Adrenal gland (tissue), 12 donors: ENCODE results near the gene IKZF2. TPM values are rescaled to one million over a fixed set of nuclear protein-coding genes. Genes with fewer than 3 reads are reported as not detected.

ENCODE experiments used
- DNase-seq, 7 donors: peaks; one replicate each; pipeline ENCODE4 v3.0.0-alpha.2; 2019 to 2020
- H3K27ac ChIP-seq, 5 donors: fragments of 200-600 bp; sonication (generic) in 4 of 5; 1 replicate in 3 of 5; 2 replicates in 2 of 5; pipeline versions ENCODE4 v1.5.1 to v1.8.0; 2016 to 2020; ENCODE audit warnings: mild to moderate bottlenecking in 1 of 5
- H3K27me3 ChIP-seq: fragments of 200-600 bp; 2 replicates; pipeline ENCODE4 v1.8.0; 2021
- H3K36me3 ChIP-seq, 2 donors: fragments of 200-600 bp; replicated peaks in 1 of 2; 1 replicate in 1 of 2; 2 replicates in 1 of 2; pipeline versions ENCODE4 v1.5.1 to v1.8.0; 2018 to 2022
- H3K4me1 ChIP-seq, 2 donors: fragments of 200-600 bp; replicated peaks in 1 of 2; 1 replicate in 1 of 2; 2 replicates in 1 of 2; pipeline versions ENCODE4 v1.5.1 to v1.8.0; 2018 to 2021
- H3K4me3 ChIP-seq, 4 donors: fragments of 200-600 bp; sonication (generic) in 3 of 4; one replicate each; pipeline ENCODE4 v1.5.1; 2016 to 2018
- H3K9me3 ChIP-seq, 3 donors: fragments of 200-600 bp; sonication (generic) in 1 of 3; replicated peaks in 1 of 3; 1 replicate in 2 of 3; 2 replicates in 1 of 3; pipeline versions ENCODE4 v1.5.1 to v1.8.0; 2016 to 2021
- CTCF ChIP-seq, 6 experiments: fragments of 450-650 bp in 4 of 6; fragments of 200-600 bp in 2 of 6; sonication (generic) in 1 of 6; IDR thresholded peaks; 1 replicate in 5 of 6; 2 replicates in 1 of 6; pipeline versions ENCODE4 v1.5.1 to v1.8.0; 2016 to 2021; ENCODE audit warnings: antibody characterized with exemption in 6 of 6, mild to moderate bottlenecking in 2 of 6, moderate library complexity in 1 of 6
- POLR2A ChIP-seq, 2 donors: fragments of 450-650 bp; IDR thresholded peaks; one replicate each; pipeline ENCODE4 v1.6.1; 2017; ENCODE audit warnings: antibody characterized with exemption in 2 of 2, mild to moderate bottlenecking in 2 of 2, moderate library complexity in 1 of 2
- WGBS, 4 donors: extraction: QIAGEN DNeasy Blood & Tissue Kit in 2 of 4; methylation state at CpG; one replicate each; pipeline versions ENCODE4 v1.1.5 to v1.1.7; 2013 to 2017; 5-methylcytosine and 5-hydroxymethylcytosine counted together
- intact Hi-C, 2 donors: fragments of 100-400 bp; cut with DNase I; formaldehyde crosslinking; loops; one replicate each; pipeline versions ENCODE4 v1.14.1 to v1.15.0; 2022 to 2023
- polyA plus RNA-seq, 3 donors: library from polyadenylated mRNA; stranded (reverse); fragments of 200-250 nt in 2 of 3; fragments of 350-450 nt in 1 of 3; fragmentation: Illumina TruSeq in 1 of 3; extraction: RNeasy Lipid Tissue Mini Kit (QIAGEN cat#74804) in 1 of 3; gene quantifications; one replicate each; pipeline ENCODE4 v1.2.3, GENCODE V29; 2013 to 2014
- total RNA-seq, 9 donors: library from RNA; depleted of rRNA in 4 of 9; stranded (reverse); fragments of >200 nt in 4 of 9; fragments of 120-200 nt in 1 of 9; fragmentation: NEBNext Ultra II Directional in 1 of 9; extraction: Animal tissue kit (Norgen Biotek cat#: 25700) in 1 of 9; gene quantifications; one replicate each; pipeline versions ENCODE4 v1.1.0 to v1.2.4, GENCODE V29; 2013 to 2023
- donor health status: healthy with polysubstance abuse.
- donor health status: Bipolar disorder and iron deficiency.
- donor health status: DM: yes; HTN: yes; CAD: no.
- donor health status: DM: no; HTN: no; CAD: no.
- donor health status: DM: no; HTN: no; CAD: no.
- donor health status: DM: yes; HTN: yes; CAD: no.

Gene IKZF2
- total and polyA plus RNA-seq, 12 donors: 0.44 to 18.9 (median 8.0) TPM

GRCh38 chr2:212953170-212953920 is 198.1 kb downstream of the IKZF2 start:
- Histone ChIP-seq H3K9me3 (no peaks in the 10 kb centered on the region), H3K27me3 (no peaks in the 10 kb centered on the region), H3K27ac (no peak overlapping the region), H3K4me1 (no peaks in the 10 kb centered on the region), H3K4me3 (no peak overlapping the region), H3K36me3 (no peaks in the 10 kb centered on the region)
- intact Hi-C loops: no loop called here
- TF ChIP-seq POLR2A (IDR thresholded peaks at IDR 0.05) (no peak), CTCF (IDR thresholded peaks at IDR 0.05) (no peak)
- 55 to 95% (median 82%) methylated on average over 3 of the region's 3 CpGs for WGBS, 4 donors
- no peak for DNase-seq

DNA sequence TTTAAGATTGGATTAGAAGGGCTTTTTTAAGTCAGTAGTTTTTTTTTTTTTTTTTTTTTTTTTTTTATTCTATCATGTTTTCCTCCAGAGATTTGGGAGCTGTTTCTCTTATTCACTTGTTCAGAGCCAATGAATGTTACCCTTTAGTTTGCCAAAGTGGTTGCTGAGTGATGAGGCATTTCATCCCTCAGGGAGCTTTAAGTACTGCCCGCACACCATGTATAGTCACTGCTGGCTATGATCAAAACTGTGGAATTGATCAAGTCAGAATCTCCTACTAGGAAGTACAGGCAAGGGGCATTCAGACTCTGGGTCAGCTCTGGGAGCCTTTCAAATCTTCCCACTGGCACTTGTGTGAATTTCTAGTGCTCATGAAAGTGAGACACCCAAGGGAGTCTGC is 201.6 kb downstream of the IKZF2 start:
- Histone ChIP-seq H3K27ac (no peak overlapping the region), H3K9me3 (no peaks in the 10 kb centered on the region), H3K36me3 (no peaks in the 10 kb centered on the region), H3K27me3 (no peaks in the 10 kb centered on the region), H3K4me1 (no peaks in the 10 kb centered on the region), H3K4me3 (no peak overlapping the region)
- no peak for DNase-seq
- TF ChIP-seq POLR2A (IDR thresholded peaks at IDR 0.05) (no peak), CTCF (IDR thresholded peaks at IDR 0.05) (no peak)
- intact Hi-C loops: no loop called here
- 82 to 100% (median 93%) methylated on average over 1 of the region's 1 CpG for WGBS, 4 donors

Other genes starting within 250 kb of the IKZF2 start
- gene SPAG16, start 132.9 kb upstream of the IKZF2 start, total RNA-seq: 10 to 100 TPM; 12.4 to 45.3 (median 23.5) TPM
- gene SPAG16, start 132.9 kb upstream of the IKZF2 start, polyA plus RNA-seq: 10 to 100 TPM; 12.8 to 24.7 (median 15.3) TPM